Temporal lobe (tissue), 1 donor: ENCODE measurements around the gene PCDHGA2. TPM values are rescaled to one million over a fixed set of nuclear protein-coding genes. Genes with fewer than 3 reads are reported as not detected.

ENCODE experiments used
- total RNA-seq: library from RNA; depleted of rRNA; stranded (reverse); fragments of >200 nt; gene quantifications from one replicate; pipeline ENCODE4 v1.2.3, GENCODE V29; 2014

Gene PCDHGA2
- total RNA-seq, 1 donor from 2014 or later = 8.9 TPM

Other genes starting within 250 kb of the PCDHGA2 start
- gene PCDHB2, start 244.1 kb upstream of the PCDHGA2 start, total RNA-seq = 9.3 TPM
- 9.8 TPM for gene PCDHB3, start 238.3 kb upstream of the PCDHGA2 start, total RNA-seq
- gene PCDHB4, start 216.9 kb upstream of the PCDHGA2 start, total RNA-seq = 5.2 TPM
- 7.6 TPM for gene PCDHB5, start 203.6 kb upstream of the PCDHGA2 start, total RNA-seq
- 3.7 TPM for gene PCDHB6, start 188.7 kb upstream of the PCDHGA2 start, total RNA-seq
- gene PCDHB7, start 166.1 kb upstream of the PCDHGA2 start, total RNA-seq = 8.9 TPM
- 4.9 TPM for gene PCDHB8, start 161.0 kb upstream of the PCDHGA2 start, total RNA-seq
- 6.4 TPM for gene PCDHB16, start 156.4 kb upstream of the PCDHGA2 start, total RNA-seq
- 6.6 TPM for gene PCDHB9, start 151.6 kb upstream of the PCDHGA2 start, total RNA-seq
- 14.5 TPM for gene PCDHB10, start 146.4 kb upstream of the PCDHGA2 start, total RNA-seq
- gene PCDHB11, start 139.1 kb upstream of the PCDHGA2 start, total RNA-seq = 8.9 TPM
- 15.0 TPM for gene PCDHB12, start 130.0 kb upstream of the PCDHGA2 start, total RNA-seq
- 10.6 TPM for gene PCDHB13, start 124.8 kb upstream of the PCDHGA2 start, total RNA-seq
- gene PCDHB14, start 115.4 kb upstream of the PCDHGA2 start, total RNA-seq = 13.0 TPM
- 16.0 TPM for gene PCDHB15, start 93.4 kb upstream of the PCDHGA2 start, total RNA-seq
- gene SLC25A2, start 34.7 kb upstream of the PCDHGA2 start, total RNA-seq = not detected
- gene TAF7, start 18.0 kb upstream of the PCDHGA2 start, total RNA-seq = 74.5 TPM
- gene PCDHGA1, start 8.2 kb upstream of the PCDHGA2 start, total RNA-seq = 3.2 TPM
- gene PCDHGA3, start 5.1 kb downstream of the PCDHGA2 start, total RNA-seq = 6.6 TPM
- gene PCDHGB1, start 11.3 kb downstream of the PCDHGA2 start, total RNA-seq = 6.9 TPM
- gene PCDHGA4, start 16.3 kb downstream of the PCDHGA2 start, total RNA-seq = 7.9 TPM
- 7.1 TPM for gene PCDHGB2, start 21.2 kb downstream of the PCDHGA2 start, total RNA-seq
- gene PCDHGA5, start 25.4 kb downstream of the PCDHGA2 start, total RNA-seq = 11.3 TPM
- 11.1 TPM for gene PCDHGB3, start 31.5 kb downstream of the PCDHGA2 start, total RNA-seq
- 9.6 TPM for gene PCDHGA6, start 35.1 kb downstream of the PCDHGA2 start, total RNA-seq
- gene PCDHGA7, start 44.0 kb downstream of the PCDHGA2 start, total RNA-seq = 8.1 TPM
- 12.8 TPM for gene PCDHGB4, start 48.9 kb downstream of the PCDHGA2 start, total RNA-seq
- gene PCDHGA8, start 53.9 kb downstream of the PCDHGA2 start, total RNA-seq = 5.4 TPM
- 16.2 TPM for gene PCDHGB5, start 59.2 kb downstream of the PCDHGA2 start, total RNA-seq
- gene PCDHGA9, start 64.0 kb downstream of the PCDHGA2 start, total RNA-seq = 12.8 TPM
- 12.5 TPM for gene PCDHGB6, start 69.3 kb downstream of the PCDHGA2 start, total RNA-seq
- 14.5 TPM for gene PCDHGA10, start 74.2 kb downstream of the PCDHGA2 start, total RNA-seq
- gene PCDHGB7, start 78.9 kb downstream of the PCDHGA2 start, total RNA-seq = 14.8 TPM
- gene PCDHGA11, start 82.3 kb downstream of the PCDHGA2 start, total RNA-seq = 19.7 TPM
- gene PCDHGA12, start 91.7 kb downstream of the PCDHGA2 start, total RNA-seq = 7.9 TPM
- 45.7 TPM for gene PCDHGC3, start 137.2 kb downstream of the PCDHGA2 start, total RNA-seq
- gene PCDHGC4, start 146.3 kb downstream of the PCDHGA2 start, total RNA-seq = 87.3 TPM
- 4.7 TPM for gene PCDHGC5, start 150.3 kb downstream of the PCDHGA2 start, total RNA-seq